OCI-LY7 (cell line): Measurements from ENCODE around the gene KANSL3.
A peak's percentile ranks its signal among the peaks of the same experiment; 100 is the strongest.

Experiments used
- CTCF ChIP-seq: fragments of 200-600 bp; sonication (generic); conservative IDR thresholded peaks from 2 replicates; pipeline ENCODE4 v1.5.1; 2014; ENCODE audit warnings: mild to moderate bottlenecking, antibody characterized with exemption, low read length, moderate library complexity, mixed read lengths
- EZH2phosphoT487 ChIP-seq: fragments of 200-600 bp; sonication (generic); IDR thresholded peaks from 2 replicates; pipeline ENCODE4 v1.6.1; 2018; ENCODE audit warnings: low read depth, borderline replicate concordance, mild to moderate bottlenecking, mixed run types, antibody characterized with exemption, low read length, moderate library complexity, mixed read lengths

- TF ChIP-seq CTCF (0 out of 2 replicates have a peak, but pooled peaks have one; percentile 18), EZH2phosphoT487 (no peak)
Observed at GRCh38 chr2:96574364-96574763, 63.7 kb downstream of the KANSL3 start.
